GM15510 (cell line): ENCODE measurements around the gene GART.

ENCODE experiments used
- POLR2A ChIP-seq: IDR thresholded peaks from 3 replicates; pipeline ENCODE4 v1.6.1; 2011; ENCODE audit warnings: borderline replicate concordance; ENCODE audit not compliant: insufficient read length; ENCODE audit errors: extremely low read depth

Gene GART

GRCh38 chr21:33558777-33559421 is 17.0 kb upstream of the GART start:
- no peak for TF ChIP-seq POLR2A

DNA sequence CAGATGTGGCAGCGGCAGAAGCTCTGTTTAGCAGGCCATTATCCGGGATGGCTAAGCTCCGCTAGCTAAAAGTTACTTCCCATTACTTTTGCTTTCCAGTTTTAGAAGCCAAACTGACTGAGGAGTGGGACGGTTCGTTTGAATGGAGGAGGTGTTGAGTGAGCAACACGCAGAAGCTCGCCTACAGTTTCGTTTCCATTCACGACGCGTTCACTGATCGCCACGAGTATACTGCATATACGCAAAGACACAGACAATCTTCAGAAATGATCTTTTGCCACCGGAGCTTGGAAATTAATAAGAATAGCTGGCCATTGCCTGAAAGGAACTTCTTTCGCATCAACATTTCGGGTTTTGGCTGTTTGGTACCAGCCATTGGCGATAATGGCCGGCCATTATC is 15.5 kb upstream of the GART start:
- TF ChIP-seq POLR2A, result no peak

DNA sequence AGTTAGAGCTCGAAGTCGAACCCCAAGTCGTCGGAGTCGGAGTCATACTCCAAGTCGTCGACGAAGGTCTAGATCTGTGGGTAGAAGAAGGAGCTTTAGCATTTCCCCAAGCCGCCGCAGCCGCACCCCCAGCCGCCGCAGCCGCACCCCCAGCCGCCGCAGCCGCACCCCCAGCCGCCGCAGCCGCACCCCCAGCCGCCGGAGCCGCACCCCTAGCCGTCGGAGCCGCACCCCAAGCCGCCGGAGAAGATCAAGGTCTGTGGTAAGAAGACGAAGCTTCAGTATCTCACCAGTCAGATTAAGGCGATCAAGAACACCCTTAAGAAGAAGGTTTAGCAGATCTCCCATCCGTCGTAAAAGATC is 13.0 kb upstream of the GART start:
- no peak for TF ChIP-seq POLR2A

- no peak for TF ChIP-seq POLR2A
Observed at GRCh38 chr21:33554236-33554981, 12.5 kb upstream of the GART start.

GRCh38 chr21:33552999-33553598 is 11.2 kb upstream of the GART start:
- TF ChIP-seq POLR2A, result no peak

DNA sequence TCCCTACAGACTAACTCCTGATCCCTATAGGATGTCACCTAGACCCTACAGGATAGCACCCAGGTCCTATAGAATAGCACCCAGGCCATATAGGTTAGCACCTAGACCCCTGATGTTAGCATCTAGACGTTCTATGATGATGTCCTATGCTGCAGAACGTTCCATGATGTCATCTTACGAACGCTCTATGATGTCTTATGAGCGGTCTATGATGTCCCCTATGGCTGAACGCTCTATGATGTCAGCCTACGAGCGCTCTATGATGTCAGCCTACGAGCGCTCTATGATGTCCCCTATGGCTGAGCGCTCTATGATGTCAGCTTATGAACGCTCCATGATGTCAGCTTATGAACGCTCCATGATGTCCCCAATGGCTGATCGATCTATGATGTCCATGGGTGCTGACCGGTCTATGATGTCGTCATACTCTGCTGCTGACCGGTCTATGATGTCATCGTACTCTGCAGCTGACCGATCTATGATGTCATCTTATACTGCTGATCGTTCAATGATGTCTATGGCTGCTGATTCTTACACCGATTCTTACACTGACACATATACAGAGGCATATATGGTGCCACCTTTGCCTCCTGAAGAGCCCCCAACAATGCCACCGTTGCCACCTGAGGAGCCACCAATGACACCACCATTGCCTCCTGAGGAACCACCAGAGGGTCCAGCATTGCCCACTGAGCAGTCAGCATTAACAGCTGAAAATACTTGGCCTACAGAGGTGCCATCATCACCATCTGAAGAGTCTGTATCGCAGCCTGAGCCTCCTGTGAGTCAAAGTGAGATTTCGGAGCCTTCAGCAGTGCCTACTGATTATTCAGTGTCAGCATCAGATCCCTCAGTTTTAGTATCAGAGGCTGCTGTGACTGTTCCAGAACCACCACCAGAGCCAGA is 10.4 kb upstream of the GART start:
- no peak for TF ChIP-seq POLR2A

- TF ChIP-seq POLR2A, result no peak
Observed at GRCh38 chr21:33551664-33552063, 9.7 kb upstream of the GART start.

DNA sequence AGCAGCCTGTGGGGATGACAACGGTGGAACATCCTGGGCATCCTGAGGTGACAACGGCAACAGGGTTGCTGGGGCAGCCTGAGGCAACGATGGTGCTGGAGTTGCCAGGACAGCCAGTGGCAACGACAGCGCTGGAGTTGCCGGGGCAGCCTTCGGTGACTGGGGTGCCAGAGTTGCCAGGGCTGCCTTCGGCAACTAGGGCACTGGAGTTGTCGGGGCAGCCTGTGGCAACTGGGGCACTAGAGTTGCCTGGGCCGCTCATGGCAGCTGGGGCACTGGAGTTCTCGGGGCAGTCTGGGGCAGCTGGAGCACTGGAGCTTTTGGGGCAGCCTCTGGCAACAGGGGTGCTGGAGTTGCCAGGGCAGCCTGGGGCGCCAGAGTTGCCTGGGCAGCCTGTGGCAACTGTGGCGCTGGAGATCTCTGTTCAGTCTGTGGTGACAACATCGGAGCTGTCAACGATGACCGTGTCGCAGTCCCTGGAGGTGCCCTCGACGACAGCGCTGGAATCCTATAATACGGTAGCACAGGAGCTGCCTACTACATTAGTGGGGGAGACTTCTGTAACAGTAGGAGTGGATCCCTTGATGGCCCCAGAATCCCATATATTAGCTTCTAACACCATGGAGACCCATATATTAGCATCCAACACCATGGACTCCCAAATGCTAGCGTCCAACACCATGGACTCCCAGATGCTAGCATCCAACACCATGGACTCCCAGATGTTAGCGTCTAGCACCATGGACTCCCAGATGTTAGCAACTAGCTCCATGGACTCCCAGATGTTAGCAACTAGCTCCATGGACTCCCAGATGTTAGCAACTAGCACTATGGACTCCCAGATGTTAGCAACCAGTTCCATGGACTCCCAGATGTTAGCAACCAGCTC is 9.1 kb upstream of the GART start:
- TF ChIP-seq POLR2A, result no peak

DNA sequence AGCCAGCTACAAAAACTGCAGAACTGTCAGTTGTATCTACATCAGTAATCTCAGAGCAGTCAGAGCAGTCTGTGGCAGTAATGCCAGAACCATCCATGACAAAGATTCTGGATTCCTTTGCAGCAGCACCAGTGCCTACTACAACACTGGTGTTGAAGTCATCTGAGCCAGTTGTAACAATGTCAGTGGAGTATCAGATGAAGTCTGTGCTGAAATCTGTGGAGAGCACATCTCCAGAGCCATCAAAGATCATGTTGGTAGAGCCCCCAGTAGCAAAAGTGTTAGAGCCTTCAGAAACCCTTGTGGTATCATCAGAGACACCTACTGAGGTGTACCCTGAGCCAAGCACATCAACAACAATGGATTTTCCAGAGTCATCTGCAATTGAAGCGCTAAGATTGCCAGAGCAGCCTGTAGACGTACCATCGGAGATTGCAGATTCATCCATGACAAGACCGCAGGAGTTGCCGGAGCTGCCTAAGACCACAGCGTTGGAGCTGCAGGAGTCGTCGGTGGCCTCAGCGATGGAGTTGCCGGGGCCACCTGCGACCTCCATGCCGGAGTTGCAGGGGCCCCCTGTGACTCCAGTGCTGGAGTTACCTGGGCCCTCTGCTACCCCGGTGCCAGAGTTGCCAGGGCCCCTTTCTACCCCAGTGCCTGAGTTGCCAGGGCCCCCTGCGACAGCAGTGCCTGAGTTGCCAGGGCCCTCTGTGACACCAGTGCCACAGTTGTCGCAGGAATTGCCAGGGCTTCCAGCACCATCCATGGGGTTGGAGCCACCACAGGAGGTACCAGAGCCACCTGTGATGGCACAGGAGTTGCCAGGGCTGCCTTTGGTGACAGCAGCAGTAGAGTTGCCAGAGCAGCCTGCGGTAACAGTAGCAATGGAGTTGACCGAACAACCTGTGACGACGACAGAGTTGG is 8.2 kb upstream of the GART start:
- peak; percentile 22 for TF ChIP-seq POLR2A

DNA sequence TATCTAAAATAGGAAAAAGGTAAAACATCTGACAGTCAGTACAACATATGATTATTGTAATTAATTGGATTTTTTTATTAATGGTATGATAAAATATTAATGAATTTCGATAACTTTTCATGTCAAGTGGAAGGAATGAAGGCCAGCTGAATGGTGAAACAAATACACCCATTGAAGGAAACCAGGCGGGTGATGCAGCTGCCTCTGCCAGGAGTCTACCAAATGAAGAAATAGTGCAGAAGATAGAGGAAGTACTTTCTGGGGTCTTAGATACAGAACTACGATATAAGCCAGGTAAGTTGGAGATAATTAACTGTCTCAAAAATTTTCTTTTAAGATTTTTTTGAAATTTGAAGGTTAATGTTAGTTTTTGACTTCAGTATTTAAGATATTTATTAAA is 4.2 kb upstream of the GART start:
- no peak for TF ChIP-seq POLR2A

GRCh38 chr21:33544451-33545195 is 2.7 kb upstream of the GART start:
- TF ChIP-seq POLR2A, result no peak

- no peak for TF ChIP-seq POLR2A
Observed at GRCh38 chr21:33543505-33544129, 1.7 kb upstream of the GART start.

DNA sequence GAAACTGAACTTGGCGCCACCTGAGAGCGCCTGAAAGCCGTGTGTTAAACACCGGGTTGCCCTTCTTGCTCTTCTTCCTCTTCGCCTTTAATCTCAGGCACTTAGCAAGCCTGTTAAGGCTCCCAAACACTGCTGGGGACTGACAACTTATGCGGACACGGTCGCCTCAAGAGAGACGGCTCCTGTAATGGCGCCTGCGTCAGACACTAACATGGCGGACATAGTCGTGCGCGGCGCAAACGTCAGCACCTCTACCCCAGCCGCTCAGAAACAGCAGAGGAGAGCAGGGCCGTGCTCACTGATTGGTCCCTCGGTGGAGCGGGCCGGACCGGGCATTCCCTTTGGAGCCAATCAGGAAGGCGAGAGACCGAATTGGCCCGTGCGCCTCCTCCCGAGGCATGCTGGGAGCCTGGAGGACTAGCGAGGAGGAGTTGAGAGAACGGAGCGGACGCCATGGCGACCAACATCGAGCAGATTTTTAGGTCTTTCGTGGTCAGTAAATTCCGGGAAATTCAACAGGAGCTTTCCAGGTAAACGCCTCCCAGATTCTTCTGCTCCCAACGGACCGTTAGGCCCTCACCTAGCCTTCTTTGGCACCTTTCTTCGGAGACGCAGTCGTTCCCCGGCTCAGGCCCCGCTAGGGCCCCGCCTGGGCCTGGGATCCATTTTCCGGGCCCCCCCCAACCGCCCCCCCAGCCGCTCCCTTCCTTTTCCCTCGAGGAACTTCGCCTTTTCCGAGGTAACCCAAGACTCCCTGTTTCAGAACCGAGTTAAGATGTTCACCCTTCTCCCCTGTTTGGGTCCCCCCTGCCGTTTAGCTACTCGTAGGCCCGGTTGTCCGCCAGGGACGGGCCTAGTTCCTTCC is 955 bp upstream of the GART start, which contains the start of gene SON:
SON (plus strand) TSS at position 399 of the 865 bp plus-strand sequence; CDS start at position 454, 55 bp downstream.
- peak; percentile 87 for TF ChIP-seq POLR2A
